SK-N-SH (cell line): ENCODE data around the gene TOMM40. TPM values are rescaled to one million over a fixed set of nuclear protein-coding genes. Genes with fewer than 3 reads are reported as not detected.

ENCODE experiments used
- CTCF ChIA-PET: fragments of 300-600, 350-600 bp; formaldehyde crosslinking; extraction: SDS; loops from one replicate; lab custom pipeline; 2021; lab: Yijun Ruan, JAX
- POLR2A ChIA-PET: fragments of 350-600 bp; sonication (Branson Sonifier 250); formaldehyde crosslinking; extraction: SDS; loops from one replicate; lab custom pipeline; 2020; ENCODE audit warnings: antibody characterized with exemption, inconsistent platforms; lab: Yijun Ruan, JAX
- DNase-seq: peaks from one replicate; pipeline ENCODE4 v3.0.0; 2012
- H2AFZ ChIP-seq: fragments of 200-600 bp; sonication (generic); 2 replicates; pipeline ENCODE4 v1.8.1; 2016; ENCODE audit warnings: antibody characterized with exemption, mild to moderate bottlenecking, low read depth
- H3F3A ChIP-seq: fragments of 200-600 bp; sonication (generic); replicated peaks from 2 replicates; pipeline ENCODE3; 2016; ENCODE audit warnings: antibody characterized with exemption, mild to moderate bottlenecking; ENCODE audit not compliant: insufficient read depth
- H3K27ac ChIP-seq, 2 experiments: fragments of 200-500 bp in 1 of 2; fragments of 200-600 bp in 1 of 2; sonication (Bioruptor generic) in 1 of 2; sonication (generic), shearing (Covaris generic) in 1 of 2; 2 replicates each; pipeline versions ENCODE4 v1.5.1 to v1.6.1; 2014 to 2016; ENCODE audit warnings: low read depth in 2 of 2, inconsistent platforms in 1 of 2, low read length in 1 of 2, mild to moderate bottlenecking in 1 of 2, mixed read lengths in 1 of 2
- H3K27me3 ChIP-seq: fragments of 200-600 bp; sonication (generic), shearing (Covaris generic); 2 replicates; pipeline ENCODE4 v1.6.1; 2016; ENCODE audit warnings: mixed run types; ENCODE audit not compliant: insufficient read depth
- H3K36me3 ChIP-seq, 2 experiments: fragments of 200-500 bp in 1 of 2; fragments of 200-600 bp in 1 of 2; sonication (Bioruptor generic) in 1 of 2; sonication (generic) in 1 of 2; replicated peaks in 1 of 2; 2 replicates each; pipeline versions ENCODE3 to v1.5.1; 2014 to 2016; ENCODE audit warnings: low read length in 1 of 2, mild to moderate bottlenecking in 1 of 2; ENCODE audit not compliant: insufficient read depth in 2 of 2, control insufficient read depth in 1 of 2
- H3K4me1 ChIP-seq, 2 experiments: fragments of 200-500 bp in 1 of 2; fragments of 200-600 bp in 1 of 2; sonication (Bioruptor generic) in 1 of 2; sonication (generic), shearing (Covaris generic) in 1 of 2; 2 replicates each; pipeline versions ENCODE4 v1.5.1 to v1.6.1; 2014 to 2016; ENCODE audit warnings: low read depth in 1 of 2, low read length in 1 of 2, mixed run types in 1 of 2; ENCODE audit not compliant: insufficient read depth in 2 of 2, control insufficient read depth in 1 of 2
- H3K4me2 ChIP-seq: fragments of 200-600 bp; sonication (generic), shearing (Covaris generic); 2 replicates; pipeline ENCODE4 v1.6.1; 2017; ENCODE audit warnings: mixed run types
- H3K4me3 ChIP-seq, 2 experiments: fragments of 200-500 bp in 1 of 2; fragments of 200-600 bp in 1 of 2; sonication (Bioruptor generic) in 1 of 2; sonication (generic), shearing (Covaris generic) in 1 of 2; 2 replicates each; pipeline versions ENCODE4 v1.5.1 to v1.8.1; 2014 to 2016; ENCODE audit warnings: low read depth in 2 of 2, inconsistent platforms in 1 of 2, low read length in 1 of 2, mild to moderate bottlenecking in 1 of 2, mixed read lengths in 1 of 2, moderate library complexity in 1 of 2
- H3K79me2 ChIP-seq: fragments of 200-600 bp; sonication (generic); 2 replicates; pipeline ENCODE4 v1.8.1; 2017; ENCODE audit warnings: mild to moderate bottlenecking; ENCODE audit not compliant: insufficient read depth
- H3K9ac ChIP-seq: fragments of 200-600 bp; sonication (generic); 2 replicates; pipeline ENCODE4 v1.6.1; 2017; ENCODE audit warnings: mixed run types
- H3K9me2 ChIP-seq: fragments of 200-600 bp; sonication (generic); 2 replicates; pipeline ENCODE4 v1.6.1; 2017; ENCODE audit warnings: mixed run types
- H3K9me3 ChIP-seq: fragments of 200-600 bp; sonication (generic); 2 replicates; pipeline ENCODE4 v1.6.1; 2017; ENCODE audit warnings: mixed run types, mild to moderate bottlenecking, moderate library complexity
- H4K20me1 ChIP-seq: fragments of 200-600 bp; sonication (generic); 2 replicates; pipeline ENCODE4 v1.6.1; 2017; ENCODE audit warnings: mild to moderate bottlenecking, mixed run types; ENCODE audit not compliant: insufficient read depth
- CHD2 ChIP-seq: fragments of 150-350 bp; IDR thresholded peaks from 2 replicates; pipeline ENCODE4 v1.6.1; 2018; ENCODE audit warnings: low read length; ENCODE audit not compliant: partially characterized antibody
- CTCF ChIP-seq: fragments of 200-600 bp; sonication (generic); IDR thresholded peaks from 2 replicates; pipeline ENCODE4 v1.6.1; 2017; ENCODE audit warnings: antibody characterized with exemption, mild to moderate bottlenecking, moderate library complexity
- MEF2A ChIP-seq: IDR thresholded peaks from 2 replicates; pipeline ENCODE4 v1.4.0; 2012; ENCODE audit warnings: low read depth, borderline replicate concordance
- MXI1 ChIP-seq: IDR thresholded peaks from 2 replicates; pipeline ENCODE4 v1.6.1; 2012; ENCODE audit warnings: mild to moderate bottlenecking, low read depth, low read length, improper control_type of control experiment
- NRF1 ChIP-seq: IDR thresholded peaks from 2 replicates; pipeline ENCODE4 v1.6.1; 2012; ENCODE audit warnings: low read depth, mild to moderate bottlenecking, low read length
- POLR2AphosphoS5 ChIP-seq: IDR thresholded peaks from 2 replicates; pipeline ENCODE4 v1.6.1; 2012; ENCODE audit warnings: low read depth, low read length
- RFX5 ChIP-seq: IDR thresholded peaks from 2 replicates; pipeline ENCODE4 v1.6.1; 2012; ENCODE audit warnings: mild to moderate bottlenecking, improper control_type of control experiment, low read length
- SMC3 ChIP-seq: IDR thresholded peaks from 2 replicates; pipeline ENCODE4 v1.6.1; 2012; ENCODE audit warnings: low read depth, low read length, improper control_type of control experiment
- TAF1 ChIP-seq: IDR thresholded peaks from 2 replicates; pipeline ENCODE4 v1.6.1; 2012; ENCODE audit warnings: low read depth, mild to moderate bottlenecking, low read length, moderate library complexity, borderline replicate concordance
- TEAD4 ChIP-seq: IDR thresholded peaks from 2 replicates; pipeline ENCODE4 v1.4.0; 2012; ENCODE audit warnings: mild to moderate bottlenecking, borderline replicate concordance; ENCODE audit not compliant: insufficient read depth
- WGBS: methylation state at CpG from one replicate; pipeline ENCODE4 v1.1.6; 2017; ENCODE audit warnings: low lambda C conversion rate; 5-methylcytosine and 5-hydroxymethylcytosine counted together
- polyA plus RNA-seq, 3 experiments: library from polyadenylated mRNA; depleted of rRNA; stranded (reverse); fragments of >200 nt; gene quantifications; 2 replicates each; pipeline ENCODE4 v1.2.3, GENCODE V29; 2012
- TF ChIP-seq, protein P1 (sequence below): fragments of 150-350 bp; IDR thresholded peaks from 2 replicates; pipeline ENCODE4 v1.6.1; 2016; ENCODE audit warnings: mild to moderate bottlenecking, low read depth, low read length
- TF ChIP-seq, protein P2 (sequence below): IDR thresholded peaks from 2 replicates; pipeline ENCODE4 v1.4.0; 2012; ENCODE audit warnings: low read depth
- TF ChIP-seq, protein P3 (sequence below): IDR thresholded peaks from 2 replicates; pipeline ENCODE4; 2012

Gene TOMM40
- polyA plus RNA-seq (2012; rRNA removed): 66.9 and 78.9 TPM in 2 replicates
- polyA plus RNA-seq (2012; cell fraction: cytosol; rRNA removed): 35.9 and 62.2 TPM in 2 replicates
- 55.6 and 65.1 TPM in 2 replicates for polyA plus RNA-seq (2012; cell fraction: nucleus; rRNA removed)

DNA sequence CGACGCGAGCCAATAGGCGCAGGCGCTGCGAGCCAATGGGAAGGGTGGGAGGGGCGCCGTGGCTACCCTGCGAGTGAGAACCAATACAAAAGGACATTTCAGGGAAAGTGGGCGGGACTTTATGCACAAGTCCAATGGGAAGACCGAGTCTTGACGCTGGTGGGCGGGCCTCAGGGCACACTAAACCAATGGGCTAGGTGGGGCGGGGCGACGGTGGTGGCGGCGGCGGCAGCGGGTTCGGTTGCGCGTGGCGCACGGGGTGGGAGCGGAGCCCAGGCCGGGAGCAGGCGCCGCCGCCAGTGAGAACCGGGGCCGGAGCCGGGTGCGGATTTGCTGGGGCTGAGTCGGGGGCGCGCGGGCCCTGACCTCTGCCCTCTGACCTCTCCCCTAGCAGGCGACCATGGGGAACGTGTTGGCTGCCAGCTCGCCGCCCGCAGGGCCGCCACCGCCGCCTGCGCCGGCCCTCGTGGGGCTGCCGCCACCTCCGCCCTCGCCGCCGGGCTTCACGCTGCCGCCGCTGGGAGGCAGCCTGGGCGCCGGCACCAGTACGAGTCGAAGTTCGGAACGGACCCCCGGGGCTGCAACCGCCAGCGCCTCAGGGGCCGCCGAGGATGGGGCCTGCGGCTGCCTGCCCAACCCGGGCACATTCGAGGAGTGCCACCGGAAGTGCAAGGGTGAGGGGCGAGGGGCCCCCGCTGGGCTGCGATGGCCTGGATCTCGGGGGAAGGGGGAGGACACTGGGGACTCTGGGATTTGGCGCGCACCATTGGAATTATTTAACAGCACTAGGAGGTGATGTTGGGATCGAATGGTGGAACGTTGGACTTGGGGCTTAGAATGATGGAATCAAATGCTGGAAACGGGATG lies at the start of gene TOMM40:
TOMM40 (plus strand) TSS at position 239 of the 867 bp plus-strand sequence; CDS start at position 401, 162 bp downstream.
- Histone ChIP-seq H3K4me1 (peaks cover 8 to 21% of the 10 kb centered on the region in 2 experiments; a peak in 2 of 4 replicates), H3K79me2 (peaks cover 50% of the 10 kb centered on the region), H3K36me3 (peaks cover 10 to 32% of the 10 kb centered on the region in 2 experiments), H4K20me1 (no peaks in the 10 kb centered on the region), H3K27ac (peak within 1 kb of the TSS; percentile 92 to 93), H3K9me3 (no peaks in the 10 kb centered on the region), H3K4me2 (peak within 1 kb of the TSS; percentile 96), H3K9ac (peak within 1 kb of the TSS; percentile 88), H3F3A (peaks cover 17% of the 10 kb centered on the region), H3K9me2 (no peaks in the 10 kb centered on the region), H3K27me3 (no peaks in the 10 kb centered on the region), H2AFZ (peak within 1 kb of the TSS; percentile 77), H3K4me3 (peak within 1 kb of the TSS; percentile 84 to 97)
- CTCF ChIA-PET: interaction anchor here (1.8 to 2.1 kb wide), 2 partner anchors 12 to 107 kb away, joined by 4 to 16 read pairs; no protein-coding TSS in a partner anchor
- TF ChIP-seq MXI1 (peak; percentile 86), CTCF (peak; percentile 24; the same call in 1 of the 2 replicates), RFX5 (0 out of 2 replicates have a peak, but pooled peaks have one; percentile 25), TAF1 (peak; percentile 23; the same call in 1 of the 2 replicates), CHD2 (peak; percentile 93), NRF1 (peak; percentile 26; the same call in 1 of the 2 replicates), SMC3 (no peak), TEAD4 (no peak), MEF2A (no peak), POLR2AphosphoS5 (peak; percentile 31; the same call in 1 of the 2 replicates)
- TF ChIP-seq, protein P1, sequence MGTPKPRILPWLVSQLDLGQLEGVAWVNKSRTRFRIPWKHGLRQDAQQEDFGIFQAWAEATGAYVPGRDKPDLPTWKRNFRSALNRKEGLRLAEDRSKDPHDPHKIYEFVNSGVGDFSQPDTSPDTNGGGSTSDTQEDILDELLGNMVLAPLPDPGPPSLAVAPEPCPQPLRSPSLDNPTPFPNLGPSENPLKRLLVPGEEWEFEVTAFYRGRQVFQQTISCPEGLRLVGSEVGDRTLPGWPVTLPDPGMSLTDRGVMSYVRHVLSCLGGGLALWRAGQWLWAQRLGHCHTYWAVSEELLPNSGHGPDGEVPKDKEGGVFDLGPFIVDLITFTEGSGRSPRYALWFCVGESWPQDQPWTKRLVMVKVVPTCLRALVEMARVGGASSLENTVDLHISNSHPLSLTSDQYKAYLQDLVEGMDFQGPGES: peak; percentile 64
- TF ChIP-seq, protein P2, sequence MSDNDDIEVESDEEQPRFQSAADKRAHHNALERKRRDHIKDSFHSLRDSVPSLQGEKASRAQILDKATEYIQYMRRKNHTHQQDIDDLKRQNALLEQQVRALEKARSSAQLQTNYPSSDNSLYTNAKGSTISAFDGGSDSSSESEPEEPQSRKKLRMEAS: peak; percentile 78
- TF ChIP-seq, protein P3, sequence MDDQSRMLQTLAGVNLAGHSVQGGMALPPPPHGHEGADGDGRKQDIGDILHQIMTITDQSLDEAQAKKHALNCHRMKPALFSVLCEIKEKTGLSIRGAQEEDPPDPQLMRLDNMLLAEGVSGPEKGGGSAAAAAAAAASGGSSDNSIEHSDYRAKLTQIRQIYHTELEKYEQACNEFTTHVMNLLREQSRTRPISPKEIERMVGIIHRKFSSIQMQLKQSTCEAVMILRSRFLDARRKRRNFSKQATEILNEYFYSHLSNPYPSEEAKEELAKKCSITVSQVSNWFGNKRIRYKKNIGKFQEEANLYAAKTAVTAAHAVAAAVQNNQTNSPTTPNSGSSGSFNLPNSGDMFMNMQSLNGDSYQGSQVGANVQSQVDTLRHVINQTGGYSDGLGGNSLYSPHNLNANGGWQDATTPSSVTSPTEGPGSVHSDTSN: peak; percentile 63
- POLR2A ChIA-PET: interaction anchor here (1.4 kb wide), 1 partner anchor 64 kb away, joined by 4 read pairs; the partner anchor contains the start of gene CLPTM1
- WGBS: 2% methylated on average over 24 of the region's 81 CpGs
- DNase-seq: peak; percentile 97
